Measurements from ENCODE around the gene KCNIP1. TPM values are rescaled to one million over a fixed set of nuclear protein-coding genes. Genes with fewer than 3 reads are reported as not detected.

Gene KCNIP1
- total and polyA plus RNA-seq, 10 of the 15 experiments (the other 5 are each of a cell fraction or from before 2014, with no cell fraction given), result not detected

DNA sequence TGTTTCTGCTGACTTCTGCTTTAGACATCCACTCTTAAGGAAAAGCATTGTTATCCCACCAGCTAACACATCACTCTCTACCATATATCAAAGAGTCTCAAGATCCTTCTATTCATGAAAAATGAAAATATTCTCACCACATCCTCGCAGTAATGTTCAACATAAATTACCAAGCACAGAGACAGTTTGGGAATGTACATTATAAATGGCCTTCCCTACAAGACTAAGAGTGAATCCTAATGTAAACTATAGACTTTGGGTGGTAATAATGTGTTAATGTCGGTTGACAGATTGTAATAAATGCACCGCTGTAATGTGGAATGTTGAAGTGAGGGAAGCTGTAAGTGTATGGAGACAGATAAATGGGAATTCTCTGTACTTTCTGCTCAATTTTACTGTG, 27.1 kb upstream of the KCNIP1 start:
- intact Hi-C loops (cut with micrococcal nuclease; ENCODE audit: unreplicated experiment) (no loop called here), in situ Hi-C loops (cut with MboI) (no loop called here)
- Histone ChIP-seq H3K79me2 (ENCODE audit: control insufficient read depth, insufficient read depth, low read length) (no peaks in the 10 kb centered on the region), H3K9ac (ENCODE audit: control insufficient read depth, insufficient read depth, low read length) (no peak overlapping the region), H3K36me3 (ENCODE audit: control insufficient read depth in 2 of 2, insufficient read depth in 2 of 2, low read length in 1 of 2) (no peaks in the 10 kb centered on the region), H3K4me1 (ENCODE audit: control insufficient read depth, insufficient read depth, low read length) (no peaks in the 10 kb centered on the region), H2AFZ (ENCODE audit: control insufficient read depth, low read depth, low read length) (no peak overlapping the region), H3K27ac (ENCODE audit: control insufficient read depth, insufficient read depth) (no peak overlapping the region), H3K4me2 (ENCODE audit: control insufficient read depth, insufficient read depth) (no peak overlapping the region), H4K20me1 (ENCODE audit: control insufficient read depth, insufficient read depth) (no peaks in the 10 kb centered on the region), H3K9me3 (replicated peaks; ENCODE audit: control insufficient read depth, insufficient read depth, low read length) (no peaks in the 10 kb centered on the region; the same call in 2 of the 3 replicates), H3K4me3 (no peak overlapping the region), H3K27me3 (replicated peaks in 1 of 2; ENCODE audit: control insufficient read depth in 2 of 2, insufficient read depth in 2 of 2, low read length in 1 of 2) (no peaks in the 10 kb centered on the region; a peak in 1 of 4 replicates)
- FAIRE-seq (no peak), ATAC-seq (no peak), DNase-seq (ENCODE audit: low read depth, low spot score) (no peak)
- BruUV-seq (replicated peaks), result no TSS peak
- ChIA-PET RAD21 (ENCODE audit: unreplicated experiment) (no interaction called here), SMC1A (ENCODE audit: uncharacterized antibody, unreplicated experiment) (no interaction called here), CTCF (no interaction called here), POLR2A (no interaction called here)
- TF ChIP-seq ETV6 (conservative IDR thresholded peaks at IDR 0.05 in 1 of 2, IDR thresholded peaks at IDR 0.05 in 1 of 2; ENCODE audit: borderline replicate concordance in 1 of 2, low read depth in 1 of 2), result no peak
- TF ChIP-seq JUND (IDR thresholded peaks at IDR 0.05; ENCODE audit: low read depth, low read length), result no peak
- TF ChIP-seq, protein P1, sequence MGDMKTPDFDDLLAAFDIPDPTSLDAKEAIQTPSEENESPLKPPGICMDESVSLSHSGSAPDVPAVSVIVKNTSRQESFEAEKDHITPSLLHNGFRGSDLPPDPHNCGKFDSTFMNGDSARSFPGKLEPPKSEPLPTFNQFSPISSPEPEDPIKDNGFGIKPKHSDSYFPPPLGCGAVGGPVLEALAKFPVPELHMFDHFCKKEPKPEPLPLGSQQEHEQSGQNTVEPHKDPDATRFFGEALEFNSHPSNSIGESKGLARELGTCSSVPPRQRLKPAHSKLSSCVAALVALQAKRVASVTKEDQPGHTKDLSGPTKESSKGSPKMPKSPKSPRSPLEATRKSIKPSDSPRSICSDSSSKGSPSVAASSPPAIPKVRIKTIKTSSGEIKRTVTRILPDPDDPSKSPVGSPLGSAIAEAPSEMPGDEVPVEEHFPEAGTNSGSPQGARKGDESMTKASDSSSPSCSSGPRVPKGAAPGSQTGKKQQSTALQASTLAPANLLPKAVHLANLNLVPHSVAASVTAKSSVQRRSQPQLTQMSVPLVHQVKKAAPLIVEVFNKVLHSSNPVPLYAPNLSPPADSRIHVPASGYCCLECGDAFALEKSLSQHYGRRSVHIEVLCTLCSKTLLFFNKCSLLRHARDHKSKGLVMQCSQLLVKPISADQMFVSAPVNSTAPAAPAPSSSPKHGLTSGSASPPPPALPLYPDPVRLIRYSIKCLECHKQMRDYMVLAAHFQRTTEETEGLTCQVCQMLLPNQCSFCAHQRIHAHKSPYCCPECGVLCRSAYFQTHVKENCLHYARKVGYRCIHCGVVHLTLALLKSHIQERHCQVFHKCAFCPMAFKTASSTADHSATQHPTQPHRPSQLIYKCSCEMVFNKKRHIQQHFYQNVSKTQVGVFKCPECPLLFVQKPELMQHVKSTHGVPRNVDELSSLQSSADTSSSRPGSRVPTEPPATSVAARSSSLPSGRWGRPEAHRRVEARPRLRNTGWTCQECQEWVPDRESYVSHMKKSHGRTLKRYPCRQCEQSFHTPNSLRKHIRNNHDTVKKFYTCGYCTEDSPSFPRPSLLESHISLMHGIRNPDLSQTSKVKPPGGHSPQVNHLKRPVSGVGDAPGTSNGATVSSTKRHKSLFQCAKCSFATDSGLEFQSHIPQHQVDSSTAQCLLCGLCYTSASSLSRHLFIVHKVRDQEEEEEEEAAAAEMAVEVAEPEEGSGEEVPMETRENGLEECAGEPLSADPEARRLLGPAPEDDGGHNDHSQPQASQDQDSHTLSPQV (IDR thresholded peaks at IDR 0.05), result no peak
- TF ChIP-seq, protein P2, sequence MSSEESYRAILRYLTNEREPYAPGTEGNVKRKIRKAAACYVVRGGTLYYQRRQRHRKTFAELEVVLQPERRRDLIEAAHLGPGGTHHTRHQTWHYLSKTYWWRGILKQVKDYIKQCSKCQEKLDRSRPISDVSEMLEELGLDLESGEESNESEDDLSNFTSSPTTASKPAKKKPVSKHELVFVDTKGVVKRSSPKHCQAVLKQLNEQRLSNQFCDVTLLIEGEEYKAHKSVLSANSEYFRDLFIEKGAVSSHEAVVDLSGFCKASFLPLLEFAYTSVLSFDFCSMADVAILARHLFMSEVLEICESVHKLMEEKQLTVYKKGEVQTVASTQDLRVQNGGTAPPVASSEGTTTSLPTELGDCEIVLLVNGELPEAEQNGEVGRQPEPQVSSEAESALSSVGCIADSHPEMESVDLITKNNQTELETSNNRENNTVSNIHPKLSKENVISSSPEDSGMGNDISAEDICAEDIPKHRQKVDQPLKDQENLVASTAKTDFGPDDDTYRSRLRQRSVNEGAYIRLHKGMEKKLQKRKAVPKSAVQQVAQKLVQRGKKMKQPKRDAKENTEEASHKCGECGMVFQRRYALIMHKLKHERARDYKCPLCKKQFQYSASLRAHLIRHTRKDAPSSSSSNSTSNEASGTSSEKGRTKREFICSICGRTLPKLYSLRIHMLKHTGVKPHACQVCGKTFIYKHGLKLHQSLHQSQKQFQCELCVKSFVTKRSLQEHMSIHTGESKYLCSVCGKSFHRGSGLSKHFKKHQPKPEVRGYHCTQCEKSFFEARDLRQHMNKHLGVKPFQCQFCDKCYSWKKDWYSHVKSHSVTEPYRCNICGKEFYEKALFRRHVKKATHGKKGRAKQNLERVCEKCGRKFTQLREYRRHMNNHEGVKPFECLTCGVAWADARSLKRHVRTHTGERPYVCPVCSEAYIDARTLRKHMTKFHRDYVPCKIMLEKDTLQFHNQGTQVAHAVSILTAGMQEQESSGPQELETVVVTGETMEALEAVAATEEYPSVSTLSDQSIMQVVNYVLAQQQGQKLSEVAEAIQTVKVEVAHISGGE (CRISPR knock-in tag; IDR thresholded peaks at IDR 0.05), result no peak
- WGBS (ENCODE audit: insufficient coverage, insufficient replicate concordance, low lambda C conversion rate, missing lambda C conversion rate), result 43% methylated on average over 3 of the region's 3 CpGs

All from GM12878 (cell line).